Measurements from ENCODE around the gene TBCK.

DNA sequence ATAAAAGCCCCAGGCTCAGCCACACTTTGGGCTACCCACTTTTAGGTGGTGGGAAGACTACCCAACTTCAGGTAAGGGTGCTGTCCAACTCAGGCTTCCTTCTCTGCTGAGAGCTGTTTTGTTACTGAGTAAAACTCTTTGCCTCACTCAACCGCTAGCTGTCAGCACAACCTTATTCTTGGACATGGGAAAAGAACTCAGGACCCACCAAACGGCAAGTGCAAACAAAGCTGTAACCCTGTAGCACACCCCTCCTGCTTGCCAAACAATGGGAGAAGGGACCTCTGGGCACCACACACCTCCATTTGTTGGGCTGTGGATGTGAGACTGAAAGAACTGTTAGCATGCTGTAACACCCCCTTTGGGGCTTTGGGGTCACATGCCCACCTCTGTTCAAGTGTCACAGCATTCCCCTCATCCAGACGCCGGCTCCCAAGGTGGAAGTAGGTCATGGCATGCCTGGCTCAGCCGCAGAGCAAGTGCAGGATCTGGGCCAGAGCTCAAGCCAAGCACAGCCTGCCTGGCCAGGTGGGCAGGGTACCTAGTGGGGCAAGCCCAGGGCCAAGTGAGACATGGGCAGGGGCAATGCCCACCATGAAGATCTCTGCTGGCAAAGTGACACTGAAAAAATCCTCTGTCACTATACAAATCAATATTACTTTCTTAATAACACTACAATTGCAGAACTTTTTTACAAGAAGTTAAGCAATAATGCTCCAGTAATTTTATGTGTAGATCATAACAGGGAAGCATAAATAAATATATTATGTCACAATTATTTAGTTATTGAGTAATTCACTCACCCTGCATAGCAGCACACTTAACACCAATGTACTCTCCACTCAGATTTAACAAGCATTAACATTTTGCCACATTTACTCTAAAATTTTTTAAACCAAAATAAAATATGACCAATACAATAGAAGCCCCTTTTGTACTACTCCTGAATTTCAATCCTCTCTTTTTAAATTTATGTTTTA is 107.2 kb downstream of the TBCK start:
- no peak for TF ChIP-seq RXRA (CRISPR knock-in tag; IDR thresholded peaks at IDR 0.05)
- TF ChIP-seq, protein P1, sequence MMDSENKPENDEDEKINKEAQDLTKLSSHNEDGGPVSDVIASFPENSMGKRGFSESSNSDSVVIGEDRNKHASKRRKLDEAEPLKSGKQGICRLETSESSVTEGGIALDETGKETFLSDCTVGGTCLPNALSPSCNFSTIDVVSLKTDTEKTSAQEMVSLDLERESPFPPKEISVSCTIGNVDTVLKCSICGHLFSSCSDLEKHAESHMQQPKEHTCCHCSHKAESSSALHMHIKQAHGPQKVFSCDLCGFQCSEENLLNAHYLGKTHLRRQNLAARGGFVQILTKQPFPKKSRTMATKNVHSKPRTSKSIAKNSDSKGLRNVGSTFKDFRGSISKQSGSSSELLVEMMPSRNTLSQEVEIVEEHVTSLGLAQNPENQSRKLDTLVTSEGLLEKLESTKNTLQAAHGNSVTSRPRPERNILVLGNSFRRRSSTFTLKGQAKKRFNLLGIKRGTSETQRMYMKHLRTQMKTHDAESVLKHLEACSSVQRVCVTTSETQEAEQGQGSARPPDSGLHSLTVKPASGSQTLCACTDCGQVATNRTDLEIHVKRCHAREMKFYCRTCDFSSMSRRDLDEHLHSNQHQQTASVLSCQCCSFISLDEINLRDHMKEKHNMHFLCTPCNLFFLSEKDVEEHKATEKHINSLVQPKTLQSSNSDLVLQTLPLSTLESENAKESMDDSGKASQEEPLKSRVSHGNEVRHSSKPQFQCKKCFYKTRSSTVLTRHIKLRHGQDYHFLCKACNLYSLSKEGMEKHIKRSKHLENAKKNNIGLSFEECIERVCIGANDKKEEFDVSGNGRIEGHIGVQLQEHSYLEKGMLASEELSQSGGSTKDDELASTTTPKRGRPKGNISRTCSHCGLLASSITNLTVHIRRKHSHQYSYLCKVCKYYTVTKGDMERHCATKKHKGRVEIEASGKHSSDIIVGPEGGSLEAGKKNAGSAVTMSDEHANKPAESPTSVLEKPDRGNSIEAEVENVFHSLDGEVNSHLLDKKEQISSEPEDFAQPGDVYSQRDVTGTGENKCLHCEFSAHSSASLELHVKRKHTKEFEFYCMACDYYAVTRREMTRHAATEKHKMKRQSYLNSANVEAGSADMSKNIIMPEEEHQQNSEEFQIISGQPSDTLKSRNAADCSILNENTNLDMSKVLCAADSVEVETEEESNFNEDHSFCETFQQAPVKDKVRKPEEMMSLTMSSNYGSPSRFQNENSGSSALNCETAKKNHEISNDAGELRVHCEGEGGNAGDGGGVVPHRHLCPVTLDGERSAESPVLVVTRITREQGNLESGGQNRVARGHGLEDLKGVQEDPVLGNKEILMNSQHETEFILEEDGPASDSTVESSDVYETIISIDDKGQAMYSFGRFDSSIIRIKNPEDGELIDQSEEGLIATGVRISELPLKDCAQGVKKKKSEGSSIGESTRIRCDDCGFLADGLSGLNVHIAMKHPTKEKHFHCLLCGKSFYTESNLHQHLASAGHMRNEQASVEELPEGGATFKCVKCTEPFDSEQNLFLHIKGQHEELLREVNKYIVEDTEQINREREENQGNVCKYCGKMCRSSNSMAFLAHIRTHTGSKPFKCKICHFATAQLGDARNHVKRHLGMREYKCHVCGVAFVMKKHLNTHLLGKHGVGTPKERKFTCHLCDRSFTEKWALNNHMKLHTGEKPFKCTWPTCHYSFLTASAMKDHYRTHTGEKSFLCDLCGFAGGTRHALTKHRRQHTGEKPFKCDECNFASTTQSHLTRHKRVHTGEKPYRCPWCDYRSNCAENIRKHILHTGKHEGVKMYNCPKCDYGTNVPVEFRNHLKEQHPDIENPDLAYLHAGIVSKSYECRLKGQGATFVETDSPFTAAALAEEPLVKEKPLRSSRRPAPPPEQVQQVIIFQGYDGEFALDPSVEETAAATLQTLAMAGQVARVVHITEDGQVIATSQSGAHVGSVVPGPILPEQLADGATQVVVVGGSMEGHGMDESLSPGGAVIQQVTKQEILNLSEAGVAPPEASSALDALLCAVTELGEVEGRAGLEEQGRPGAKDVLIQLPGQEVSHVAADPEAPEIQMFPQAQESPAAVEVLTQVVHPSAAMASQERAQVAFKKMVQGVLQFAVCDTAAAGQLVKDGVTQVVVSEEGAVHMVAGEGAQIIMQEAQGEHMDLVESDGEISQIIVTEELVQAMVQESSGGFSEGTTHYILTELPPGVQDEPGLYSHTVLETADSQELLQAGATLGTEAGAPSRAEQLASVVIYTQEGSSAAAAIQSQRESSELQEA (CRISPR knock-in tag; IDR thresholded peaks at IDR 0.05; ENCODE audit: not compliant biosample characterization) = no peak
- no peak for TF ChIP-seq AGO1 (IDR thresholded peaks at IDR 0.05; ENCODE audit: low read depth, low read length, poor library complexity, severe bottlenecking)
- TF ChIP-seq, protein P2, sequence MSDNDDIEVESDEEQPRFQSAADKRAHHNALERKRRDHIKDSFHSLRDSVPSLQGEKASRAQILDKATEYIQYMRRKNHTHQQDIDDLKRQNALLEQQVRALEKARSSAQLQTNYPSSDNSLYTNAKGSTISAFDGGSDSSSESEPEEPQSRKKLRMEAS (IDR thresholded peaks at IDR 0.05) = no peak
- TF ChIP-seq ZNF703 (CRISPR knock-in tag; IDR thresholded peaks at IDR 0.05; ENCODE audit: borderline replicate concordance) = no peak
- no peak for TF ChIP-seq ZNF317 (CRISPR knock-in tag; IDR thresholded peaks at IDR 0.05)
- TF ChIP-seq POLR2A (IDR thresholded peaks at IDR 0.05; ENCODE audit: insufficient read depth in 1 of 2, low read depth in 2 of 2, low read length in 2 of 2) = no peak
